K562 (cell line): ENCODE data around the gene NLK. TPM values are rescaled to one million over a fixed set of nuclear protein-coding genes. Genes with fewer than 3 reads are reported as not detected.
A peak's percentile ranks its signal among the peaks of the same experiment; 100 is the strongest.

Experiments used
- ATAC-seq: fragments of 200-7000 bp; cut with Tn5 transposase; 3 replicates; pipeline ENCODE4 v1.9.1; 2020; ENCODE audit warnings: moderate library complexity
- BruUV-seq: library from RNA; stranded (reverse); fragments of 400-500 nt; replicated peaks from 2 replicates; lab custom pipeline; 2021; lab: Mats Ljungman, UMichigan
- CTCF ChIA-PET: fragments of 300-600 bp; formaldehyde crosslinking; extraction: SDS; loops from one replicate; lab custom pipeline; 2021; ENCODE audit warnings: low intra/inter-chr PET ratio; lab: Yijun Ruan, JAX
- POLR2A ChIA-PET: fragments of 300-600, 350-650 bp; sonication (Branson Sonifier 250); formaldehyde crosslinking; extraction: SDS; loops from one replicate; lab custom pipeline; 2021; ENCODE audit warnings: antibody characterized with exemption, inconsistent platforms; lab: Yijun Ruan, JAX
- DNase-seq, 4 experiments: peaks; one replicate each; pipeline versions ENCODE4 v3.0.0 to v3.0.0-alpha.2; 2011 to 2018; ENCODE audit warnings: low spot score in 3 of 4, mixed read lengths in 3 of 4; ENCODE audit errors: extremely low read depth in 1 of 4
- FAIRE-seq: peaks from 2 replicates; lab custom pipeline; 2011; peaks lifted over from hg19 to GRCh38; lab: Jason Lieb, UNC
- H2AFZ ChIP-seq: 2 replicates; pipeline ENCODE4 v1.6.0; 2011; ENCODE audit warnings: low read depth, low read length, control low read depth, inconsistent platforms
- H3K27ac ChIP-seq: fragments of 200-600 bp; 3 replicates; pipeline ENCODE4 v1.8.0; 2011; ENCODE audit warnings: low read depth, mild to moderate bottlenecking, control low read depth, inconsistent platforms, low read length, moderate library complexity, mixed read lengths; ENCODE audit errors: extremely low read depth
- H3K27me3 ChIP-seq, 2 experiments: fragments of 300-600 bp in 1 of 2; 2 replicates in 1 of 2; 3 replicates in 1 of 2; pipeline versions ENCODE4 v1.6.0 to v1.8.0; 2011; ENCODE audit warnings: inconsistent platforms in 2 of 2, low read length in 2 of 2, mild to moderate bottlenecking in 1 of 2, mixed read lengths in 1 of 2, moderate library complexity in 1 of 2; ENCODE audit not compliant: control insufficient read depth in 2 of 2, insufficient read depth in 2 of 2
- H3K36me3 ChIP-seq: fragments of 300-600 bp; 3 replicates; pipeline ENCODE4 v1.8.0; 2011; ENCODE audit warnings: mild to moderate bottlenecking, low read length, inconsistent platforms; ENCODE audit not compliant: control insufficient read depth, insufficient read depth
- H3K4me1 ChIP-seq, 2 experiments: fragments of 200-600 bp in 1 of 2; replicated peaks in 1 of 2; 2 replicates in 1 of 2; 3 replicates in 1 of 2; pipeline versions ENCODE4 v1.5.1 to v1.8.0; 2011; ENCODE audit warnings: inconsistent platforms in 2 of 2, low read length in 2 of 2, mild to moderate bottlenecking in 1 of 2, mixed read lengths in 1 of 2, moderate library complexity in 1 of 2; ENCODE audit not compliant: control insufficient read depth in 2 of 2, insufficient read depth in 2 of 2
- H3K4me2 ChIP-seq: 2 replicates; pipeline ENCODE4 v1.6.1; 2011; ENCODE audit warnings: low read length, control low read depth, inconsistent platforms, mixed read lengths; ENCODE audit not compliant: insufficient read depth
- H3K4me3 ChIP-seq: fragments of 200-600 bp; sonication (generic), shearing (Covaris generic); 2 replicates; pipeline ENCODE4 v1.5.1; 2016; ENCODE audit warnings: control low read depth, inconsistent platforms
- H3K79me2 ChIP-seq: fragments of 200-600 bp; 3 replicates; pipeline ENCODE4 v1.8.0; 2011; ENCODE audit warnings: low read length, inconsistent platforms; ENCODE audit not compliant: control insufficient read depth, insufficient read depth
- H3K9ac ChIP-seq, 2 experiments: 2 replicates each; pipeline versions ENCODE4 v1.6.0 to v1.6.1; 2011; ENCODE audit warnings: low read depth in 2 of 2, low read length in 2 of 2, control low read depth in 1 of 2, inconsistent platforms in 1 of 2, mild to moderate bottlenecking in 1 of 2, mixed read lengths in 1 of 2; ENCODE audit not compliant: insufficient read depth in 1 of 2
- H3K9me1 ChIP-seq: one replicate; pipeline ENCODE4 v1.6.0; 2011; ENCODE audit warnings: inconsistent platforms, mild to moderate bottlenecking, low read length, moderate library complexity; ENCODE audit not compliant: control insufficient read depth, insufficient read depth
- H3K9me3 ChIP-seq: replicated peaks from 2 replicates; pipeline ENCODE4 v1.5.1; 2011; ENCODE audit warnings: low read depth, low read length, inconsistent platforms; ENCODE audit not compliant: control insufficient read depth, insufficient read depth
- H4K20me1 ChIP-seq: replicated peaks from 2 replicates; pipeline ENCODE4 v1.6.1; 2011; ENCODE audit warnings: low read length, inconsistent platforms, mixed read lengths; ENCODE audit not compliant: control insufficient read depth, insufficient read depth
- BRCA1 ChIP-seq, 2 experiments: fragments of 450-650 bp in 1 of 2; sonication (generic) in 1 of 2; formaldehyde crosslinking in 1 of 2; IDR thresholded peaks; 2 replicates each; pipeline versions ENCODE4 v1.5.0 to v1.6.1; 2017 to 2020; ENCODE audit warnings: mild to moderate bottlenecking in 1 of 2, missing genetic modification reagents in 1 of 2
- CEBPG ChIP-seq, 3 experiments: fragments of 200-800 bp in 1 of 3; sonication (Bioruptor generic) in 1 of 3; sonication (generic) in 1 of 3; formaldehyde crosslinking in 1 of 3; IDR thresholded peaks in 2 of 3; conservative IDR thresholded peaks in 1 of 3; 2 replicates each; pipeline versions ENCODE4 v1.6.1 to v1.8.0; 2016 to 2022; ENCODE audit warnings: missing compliant biosample characterization in 2 of 3, missing genetic modification characterization in 2 of 3, mild to moderate bottlenecking in 1 of 3, missing genetic modification reagents in 1 of 3
- KAT7 ChIP-seq: sonication (generic); formaldehyde crosslinking; IDR thresholded peaks from 2 replicates; pipeline ENCODE4 v1.8.0; 2022; ENCODE audit warnings: missing genetic modification reagents, mild to moderate bottlenecking, borderline replicate concordance
- KDM2B ChIP-seq: fragments of 250-450 bp; sonication (Bioruptor Pico); IDR thresholded peaks from 2 replicates; pipeline ENCODE4 v1.8.0; 2021; ENCODE audit warnings: mild to moderate bottlenecking, moderate library complexity
- RAD51 ChIP-seq: fragments of 450-650 bp; IDR thresholded peaks from 2 replicates; pipeline ENCODE4 v1.7.1; 2016; ENCODE audit warnings: low read depth, mild to moderate bottlenecking, borderline replicate concordance
- STAT5B ChIP-seq: fragments of 250-450 bp; sonication (Bioruptor Pico); IDR thresholded peaks from 2 replicates; pipeline ENCODE4 v1.8.0; 2021; ENCODE audit warnings: mild to moderate bottlenecking, inconsistent platforms
- TBL1XR1 ChIP-seq, 2 experiments: IDR thresholded peaks; 2 replicates each; pipeline ENCODE4 v1.6.1; 2012; ENCODE audit warnings: improper control_type of control experiment in 2 of 2, low read length in 2 of 2, mild to moderate bottlenecking in 1 of 2
- XRCC5 ChIP-seq: fragments of 200-400 bp; formaldehyde crosslinking; IDR thresholded peaks from 2 replicates; pipeline ENCODE4 v1.6.1; 2017; ENCODE audit warnings: low read depth, mild to moderate bottlenecking, low read length
- YBX1 ChIP-seq: fragments of 450-650 bp; IDR thresholded peaks from 2 replicates; pipeline ENCODE4 v1.7.1; 2016; ENCODE audit warnings: mild to moderate bottlenecking
- ZNF347 ChIP-seq: fragments of 450-650 bp; formaldehyde crosslinking; IDR thresholded peaks from 2 replicates; pipeline ENCODE4 v1.4.0; 2020; ENCODE audit warnings: low read depth, mild to moderate bottlenecking, moderate library complexity
- in situ Hi-C: fragments of 300-500 bp; cut with MboI; formaldehyde crosslinking; loops from 4 replicates; pipeline ENCODE4 v1.15.0; 2018; ENCODE audit warnings: inconsistent platforms, mixed read lengths
- intact Hi-C: fragments of 100-400 bp; cut with micrococcal nuclease; formaldehyde crosslinking; loops from 2 replicates; pipeline ENCODE4 v1.14.2; 2022
- polyA plus RNA-seq, 8 experiments: library from polyadenylated mRNA; depleted of rRNA in 4 of 8; stranded (reverse) in 5 of 8; unstranded in 3 of 8; fragments of >200 nt; fragmentation: Nextera tagmentation in 2 of 8; fragmentation: Illumina TruSeq in 1 of 8; extraction: Ambion mirVana in 2 of 8; extraction: Trizol in 1 of 8; gene quantifications; 2 replicates each; pipeline versions ENCODE4 v1.2.1 to v1.2.3, GENCODE V29; 2011 to 2014; ENCODE audit warnings: inconsistent platforms in 1 of 8, missing spikeins in 1 of 8
- total RNA-seq, 7 experiments: library from RNA; depleted of rRNA in 6 of 7; stranded (reverse); fragments of >200 nt in 6 of 7; fragmentation: Illumina TruSeq in 2 of 7; extraction: Trizol in 2 of 7; gene quantifications; 2 replicates each; pipeline versions ENCODE4 v1.2.1 to v1.2.3, GENCODE V29; 2011 to 2021; ENCODE audit warnings: low replicate concordance in 1 of 7
- TF ChIP-seq, protein P1 (sequence below): sonication (generic); formaldehyde crosslinking; IDR thresholded peaks from 2 replicates; pipeline ENCODE4 v1.5.0; 2020; ENCODE audit warnings: missing genetic modification reagents
- TF ChIP-seq, protein P2 (sequence below): IDR thresholded peaks from 3 replicates; pipeline ENCODE4 v1.6.1; 2011; ENCODE audit warnings: borderline replicate concordance, mild to moderate bottlenecking, moderate library complexity; ENCODE audit not compliant: insufficient read length; ENCODE audit errors: extremely low read depth
- TF ChIP-seq, protein P3 (sequence below): sonication (generic); IDR thresholded peaks from 2 replicates; pipeline ENCODE4 v1.6.1; 2016

The NLK gene
- total and polyA plus RNA-seq, 9 of the 15 experiments (the other 6 are each of a cell fraction or from before 2014, with no cell fraction given), result 10.9 to 59.6 (median 26.7) TPM

DNA sequence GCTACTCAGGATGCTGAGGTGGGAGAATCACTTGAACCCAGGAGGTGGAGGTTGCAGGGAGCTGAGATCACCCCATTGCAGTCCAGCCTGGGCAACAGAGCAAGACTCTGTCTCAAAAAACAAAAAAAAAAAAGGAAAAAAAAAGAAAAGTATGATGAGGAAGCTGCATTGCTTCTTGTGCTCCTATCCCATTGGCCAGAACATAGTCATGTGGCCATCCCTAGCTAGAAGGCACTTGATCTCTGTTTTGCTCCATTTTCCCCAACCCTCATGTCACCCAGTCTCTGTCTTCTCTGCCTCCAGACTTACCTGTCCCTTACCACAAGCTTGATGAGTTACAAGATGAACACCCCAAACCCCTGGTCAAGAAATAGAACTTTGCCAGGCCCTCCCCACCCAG, 163.8 kb downstream of the NLK start:
- Histone ChIP-seq H3K9me1 (no peaks in the 10 kb centered on the region), H2AFZ (no peak overlapping the region), H3K27me3 (no peaks in the 10 kb centered on the region; a peak in 1 of 5 replicates)
- TF ChIP-seq, protein P1, sequence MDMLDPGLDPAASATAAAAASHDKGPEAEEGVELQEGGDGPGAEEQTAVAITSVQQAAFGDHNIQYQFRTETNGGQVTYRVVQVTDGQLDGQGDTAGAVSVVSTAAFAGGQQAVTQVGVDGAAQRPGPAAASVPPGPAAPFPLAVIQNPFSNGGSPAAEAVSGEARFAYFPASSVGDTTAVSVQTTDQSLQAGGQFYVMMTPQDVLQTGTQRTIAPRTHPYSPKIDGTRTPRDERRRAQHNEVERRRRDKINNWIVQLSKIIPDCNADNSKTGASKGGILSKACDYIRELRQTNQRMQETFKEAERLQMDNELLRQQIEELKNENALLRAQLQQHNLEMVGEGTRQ (CRISPR knock-in tag), result peak; percentile 54
- TF ChIP-seq XRCC5 (no peak), CEBPG (CRISPR knock-in tag; IDR thresholded peaks at IDR 0.05) (no peak), CEBPG (tag; conservative IDR thresholded peaks at IDR 0.05 in 1 of 2, IDR thresholded peaks at IDR 0.05 in 1 of 2) (no peak), RAD51 (peak; percentile 63), YBX1 (no peak), BRCA1 (IDR thresholded peaks at IDR 0.05) (no peak), BRCA1 (CRISPR knock-in tag; IDR thresholded peaks at IDR 0.05) (no peak), KDM2B (CRISPR knock-in tag) (no peak), STAT5B (CRISPR knock-in tag) (no peak), TBL1XR1 (IDR thresholded peaks at IDR 0.05; ENCODE audit: low read length in 2 of 2) (no peak), KAT7 (CRISPR knock-in tag) (no peak), ZNF347 (CRISPR knock-in tag) (no peak)
- TF ChIP-seq, protein P2, sequence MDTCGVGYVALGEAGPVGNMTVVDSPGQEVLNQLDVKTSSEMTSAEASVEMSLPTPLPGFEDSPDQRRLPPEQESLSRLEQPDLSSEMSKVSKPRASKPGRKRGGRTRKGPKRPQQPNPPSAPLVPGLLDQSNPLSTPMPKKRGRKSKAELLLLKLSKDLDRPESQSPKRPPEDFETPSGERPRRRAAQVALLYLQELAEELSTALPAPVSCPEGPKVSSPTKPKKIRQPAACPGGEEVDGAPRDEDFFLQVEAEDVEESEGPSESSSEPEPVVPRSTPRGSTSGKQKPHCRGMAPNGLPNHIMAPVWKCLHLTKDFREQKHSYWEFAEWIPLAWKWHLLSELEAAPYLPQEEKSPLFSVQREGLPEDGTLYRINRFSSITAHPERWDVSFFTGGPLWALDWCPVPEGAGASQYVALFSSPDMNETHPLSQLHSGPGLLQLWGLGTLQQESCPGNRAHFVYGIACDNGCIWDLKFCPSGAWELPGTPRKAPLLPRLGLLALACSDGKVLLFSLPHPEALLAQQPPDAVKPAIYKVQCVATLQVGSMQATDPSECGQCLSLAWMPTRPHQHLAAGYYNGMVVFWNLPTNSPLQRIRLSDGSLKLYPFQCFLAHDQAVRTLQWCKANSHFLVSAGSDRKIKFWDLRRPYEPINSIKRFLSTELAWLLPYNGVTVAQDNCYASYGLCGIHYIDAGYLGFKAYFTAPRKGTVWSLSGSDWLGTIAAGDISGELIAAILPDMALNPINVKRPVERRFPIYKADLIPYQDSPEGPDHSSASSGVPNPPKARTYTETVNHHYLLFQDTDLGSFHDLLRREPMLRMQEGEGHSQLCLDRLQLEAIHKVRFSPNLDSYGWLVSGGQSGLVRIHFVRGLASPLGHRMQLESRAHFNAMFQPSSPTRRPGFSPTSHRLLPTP, result no peak
- TF ChIP-seq, protein P3, sequence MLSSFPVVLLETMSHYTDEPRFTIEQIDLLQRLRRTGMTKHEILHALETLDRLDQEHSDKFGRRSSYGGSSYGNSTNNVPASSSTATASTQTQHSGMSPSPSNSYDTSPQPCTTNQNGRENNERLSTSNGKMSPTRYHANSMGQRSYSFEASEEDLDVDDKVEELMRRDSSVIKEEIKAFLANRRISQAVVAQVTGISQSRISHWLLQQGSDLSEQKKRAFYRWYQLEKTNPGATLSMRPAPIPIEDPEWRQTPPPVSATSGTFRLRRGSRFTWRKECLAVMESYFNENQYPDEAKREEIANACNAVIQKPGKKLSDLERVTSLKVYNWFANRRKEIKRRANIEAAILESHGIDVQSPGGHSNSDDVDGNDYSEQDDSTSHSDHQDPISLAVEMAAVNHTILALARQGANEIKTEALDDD, result no peak
- TF ChIP-seq, all 486 proteins: peak for 2
- ATAC-seq (peak; percentile 46; the same call in 1 of the 3 replicates), DNase-seq (no peak), FAIRE-seq (peak; percentile 49)
- no peaks in the 10 kb centered on the region for H3K36me3 ChIP-seq
- no peaks in the 10 kb centered on the region for H3K4me1 ChIP-seq
- intact Hi-C loops (no loop called here), in situ Hi-C loops (no loop called here)
- H4K20me1 ChIP-seq, result no peaks in the 10 kb centered on the region
- no peaks in the 10 kb centered on the region for H3K79me2 ChIP-seq
- H3K9ac ChIP-seq, result no peak overlapping the region
- H3K4me2 ChIP-seq, result no peak overlapping the region
- ChIA-PET POLR2A (interaction anchor here (0.6 to 0.8 kb wide), 3 partner anchors 14 to 129 kb away, joined by 3 to 4 read pairs (median 3); partner anchors contain the start of genes IFT20 and TNFAIP1), CTCF (no interaction called here)
- no peak overlapping the region for H3K4me3 ChIP-seq
- BruUV-seq, result no TSS peak
- H3K9me3 ChIP-seq, result peaks cover 2% of the 10 kb centered on the region; the same call in 1 of the 2 replicates
- no peak overlapping the region for H3K27ac ChIP-seq
